Activated T-helper 1 cell treated with Interleukin-2 at 50 U/mL for 16 hours (primary cell): ENCODE results near the gene ABCG1.

Experiments
- DNase-seq: peaks from one replicate; pipeline ENCODE4 v3.0.0-alpha.2; 2020; ENCODE audit warnings: low read depth

ABCG1 gene

DNA sequence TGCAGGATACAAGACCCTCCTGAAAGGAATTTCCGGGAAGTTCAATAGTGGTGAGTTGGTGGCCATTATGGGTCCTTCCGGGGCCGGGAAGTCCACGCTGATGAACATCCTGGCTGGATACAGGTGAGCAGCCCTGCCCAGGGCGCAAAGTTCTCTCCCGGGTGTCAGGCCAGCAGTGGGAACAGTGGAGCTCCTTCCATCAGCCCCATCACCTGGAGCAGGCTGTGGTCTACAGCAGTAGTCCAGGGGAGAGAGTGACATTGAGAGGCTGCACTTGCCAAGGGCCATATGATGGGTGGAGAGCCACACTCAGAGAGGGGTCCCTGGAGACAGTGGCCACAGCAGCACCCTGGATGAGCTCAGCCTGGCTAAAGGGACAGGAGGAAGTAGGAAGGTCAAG is 52.1 kb downstream of the ABCG1 start:
- no peak for DNase-seq

DNA sequence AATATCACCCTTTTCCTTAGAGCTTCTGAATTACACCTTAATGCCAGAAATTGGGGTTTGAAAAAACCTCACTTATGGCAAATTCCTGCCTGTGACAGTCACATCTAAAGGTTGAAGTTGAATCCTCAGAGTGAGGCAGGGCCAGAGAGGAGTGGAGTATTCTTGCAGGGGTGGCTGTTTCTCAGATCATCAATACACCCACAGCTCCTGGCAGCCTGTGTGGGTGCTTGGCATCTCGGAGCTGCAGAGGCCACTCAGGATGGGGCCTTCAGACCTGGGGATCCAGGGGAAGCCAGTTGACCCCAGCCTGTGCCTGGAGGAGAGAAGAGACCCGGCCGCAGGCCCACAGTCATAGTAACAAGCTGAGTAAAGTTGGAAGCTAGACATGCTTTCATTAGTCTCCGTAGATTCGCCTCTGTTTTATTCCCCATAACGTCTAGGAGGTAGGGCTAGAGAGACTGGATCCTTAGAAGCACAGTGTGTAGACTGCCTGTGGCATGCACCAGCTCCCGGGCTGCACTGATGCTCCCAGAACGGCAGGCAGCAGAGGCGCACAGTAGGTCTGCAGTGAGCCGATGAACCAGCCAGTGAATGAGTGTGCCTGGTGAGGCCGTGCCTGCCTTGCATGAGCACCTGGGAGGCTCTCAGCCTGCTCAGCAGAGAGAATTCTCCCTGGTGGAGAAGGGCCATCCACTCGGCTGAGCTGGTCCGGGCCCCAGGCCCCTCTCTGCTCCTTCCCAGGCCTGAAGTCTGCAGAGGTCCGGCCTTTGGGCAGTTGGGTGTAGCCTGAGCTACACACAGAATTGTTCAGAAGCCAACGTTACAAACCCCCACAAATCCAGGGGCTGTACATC is 53.4 kb downstream of the ABCG1 start:
- DNase-seq, result no peak

DNA sequence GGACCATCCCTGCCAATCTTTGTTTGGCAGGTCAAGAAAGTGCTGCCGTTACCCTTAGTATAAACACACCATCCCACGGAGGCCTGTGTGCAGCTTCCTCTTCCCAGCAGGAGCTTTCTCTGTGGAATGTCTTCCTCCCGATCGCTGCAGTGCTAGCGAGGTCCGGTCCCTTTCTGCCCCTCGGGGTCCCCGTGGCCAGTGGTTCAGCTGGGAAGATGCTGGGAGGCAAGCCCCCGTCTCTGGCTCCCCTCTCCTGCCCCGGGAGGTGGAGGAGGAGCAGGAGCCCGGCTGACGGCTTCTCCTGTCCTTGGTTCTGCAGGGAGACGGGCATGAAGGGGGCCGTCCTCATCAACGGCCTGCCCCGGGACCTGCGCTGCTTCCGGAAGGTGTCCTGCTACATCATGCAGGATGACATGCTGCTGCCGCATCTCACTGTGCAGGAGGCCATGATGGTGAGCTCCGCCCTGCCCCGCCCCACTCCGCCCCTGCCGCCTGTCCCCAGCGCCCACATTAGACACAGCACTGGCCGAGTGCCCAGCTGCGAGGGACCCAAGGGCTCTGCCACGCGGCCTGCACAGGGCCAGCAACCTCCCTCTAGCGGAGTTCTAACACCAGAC is 54.2 kb downstream of the ABCG1 start:
- DNase-seq, result no peak

DNA sequence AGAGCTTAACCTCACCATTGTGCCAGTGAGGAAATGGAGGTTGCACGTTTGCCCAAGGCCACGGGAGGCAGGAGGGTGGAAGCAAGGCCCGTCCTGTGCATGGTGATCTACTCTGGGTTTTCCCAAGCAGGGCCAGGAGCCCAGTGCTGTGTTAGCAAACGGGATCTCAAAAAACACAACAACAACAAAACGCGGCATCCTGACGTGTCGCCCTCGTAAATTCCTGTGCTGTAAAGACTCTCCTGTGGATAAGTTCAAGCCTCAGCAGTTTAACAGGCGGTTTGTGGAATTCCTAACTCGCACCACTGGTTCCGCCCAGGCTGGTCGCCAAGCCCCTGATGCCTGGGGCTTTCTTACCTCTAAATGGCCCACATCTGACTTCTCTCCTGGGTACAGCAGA is 57.1 kb downstream of the ABCG1 start:
- DNase-seq, result no peak

DNA sequence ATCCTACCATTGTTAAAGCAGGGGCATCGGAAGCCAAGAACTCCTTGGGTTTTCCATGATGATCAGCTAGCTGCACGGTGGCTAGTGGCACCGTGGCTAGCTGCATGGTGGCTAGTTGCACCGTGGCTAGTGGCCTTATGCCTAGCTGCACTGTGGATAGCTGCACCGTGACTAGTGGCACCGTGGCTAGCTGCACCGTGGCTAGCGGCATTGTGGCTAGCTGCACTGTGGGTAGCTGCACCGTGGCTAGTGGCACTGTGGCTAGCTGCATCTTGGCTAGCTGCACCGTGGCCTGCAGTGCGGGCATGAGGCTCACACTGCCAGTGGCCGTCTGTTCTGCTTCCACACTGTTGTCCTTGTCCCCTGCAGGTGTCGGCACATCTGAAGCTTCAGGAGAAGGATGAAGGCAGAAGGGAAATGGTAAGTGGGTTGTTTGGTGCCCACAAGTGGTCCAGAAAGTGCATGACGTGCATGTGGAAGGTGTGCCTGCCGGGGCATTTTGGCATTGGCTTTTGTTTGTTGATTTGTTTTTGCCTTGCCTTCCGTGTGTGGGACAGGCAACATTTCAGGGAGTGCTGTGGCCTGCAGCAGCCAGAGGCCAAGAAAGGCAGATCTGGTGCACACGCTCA is 57.7 kb downstream of the ABCG1 start:
- no peak for DNase-seq

DNA sequence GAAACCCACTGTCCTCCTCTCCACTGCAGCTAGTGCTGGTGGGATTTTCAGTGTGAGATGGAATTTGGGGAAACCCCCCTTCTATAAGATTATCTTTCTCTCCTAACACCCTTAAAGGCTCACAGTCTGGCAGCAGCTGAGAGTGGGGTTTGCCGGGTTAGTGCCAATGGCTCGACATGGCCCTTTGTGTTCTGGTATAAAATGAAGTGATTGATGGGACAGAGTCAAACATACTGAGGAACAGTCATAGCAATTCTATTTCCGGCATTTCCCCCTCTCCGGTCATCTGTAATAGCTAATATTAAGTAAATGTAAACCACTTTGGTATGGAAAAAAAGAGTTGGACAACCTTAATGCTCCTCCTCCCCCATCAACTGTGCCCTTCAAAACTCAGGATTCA is 58.7 kb downstream of the ABCG1 start:
- DNase-seq, result no peak

DNA sequence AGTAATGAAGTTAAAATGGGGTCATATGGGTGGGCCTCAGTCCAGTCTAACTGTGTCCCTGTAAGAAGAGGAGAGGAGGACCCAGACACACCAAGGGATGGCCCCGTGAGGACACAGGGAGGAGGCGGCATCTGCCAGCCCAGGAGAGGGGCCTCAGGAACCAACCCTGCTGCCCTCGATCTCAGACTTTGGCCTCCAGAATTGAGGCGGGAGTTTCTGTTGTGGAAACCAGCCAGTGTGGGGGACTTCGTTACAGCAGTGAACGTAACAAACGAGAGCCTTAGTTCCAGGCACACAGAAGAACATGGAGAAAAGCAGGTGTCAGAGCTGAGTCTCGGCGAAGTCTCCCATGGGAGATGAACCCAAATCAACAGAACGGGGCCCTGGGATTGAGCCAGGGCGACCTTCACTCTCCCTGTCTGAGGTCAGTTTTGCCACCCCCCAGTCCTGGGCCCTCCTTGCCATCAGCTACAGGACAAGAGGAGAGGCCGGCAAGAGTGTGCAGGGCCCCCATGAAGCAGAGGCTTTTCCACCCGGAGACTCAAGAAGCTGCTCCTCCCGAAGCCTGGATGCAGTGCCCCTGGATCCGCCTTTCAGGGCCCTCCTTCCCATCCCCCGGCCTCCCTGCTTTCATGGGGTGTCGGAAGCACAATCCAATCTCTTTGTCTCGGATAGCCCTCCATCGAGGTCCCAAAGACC is 59.7 kb downstream of the ABCG1 start:
- no peak for DNase-seq

DNA sequence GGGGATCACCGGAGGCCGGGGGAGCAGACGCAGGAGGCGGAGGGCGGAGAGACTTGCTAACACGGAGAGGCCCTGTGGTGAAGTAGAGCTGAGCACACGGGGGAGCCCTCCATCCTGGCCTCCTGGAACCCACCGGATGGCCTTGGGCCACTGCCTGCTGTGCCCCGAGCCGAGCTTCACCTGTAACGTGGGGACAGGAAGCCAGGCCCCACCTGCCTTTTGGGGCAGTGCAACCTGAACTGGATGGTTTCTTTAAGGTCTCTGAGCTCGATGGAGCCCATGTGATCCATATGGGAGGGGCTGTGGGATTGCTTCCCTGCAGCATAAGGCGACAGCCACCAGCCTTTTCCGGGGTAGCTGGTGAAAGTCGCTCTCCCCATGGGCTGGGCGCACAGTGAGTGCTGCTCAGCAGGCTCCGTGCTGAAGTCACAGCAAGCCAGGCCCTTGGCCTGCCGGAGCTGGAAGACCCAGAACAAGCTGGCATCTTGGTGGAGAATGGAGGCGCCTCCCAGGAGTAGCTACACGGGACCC is 60.5 kb downstream of the ABCG1 start:
- no peak for DNase-seq

DNA sequence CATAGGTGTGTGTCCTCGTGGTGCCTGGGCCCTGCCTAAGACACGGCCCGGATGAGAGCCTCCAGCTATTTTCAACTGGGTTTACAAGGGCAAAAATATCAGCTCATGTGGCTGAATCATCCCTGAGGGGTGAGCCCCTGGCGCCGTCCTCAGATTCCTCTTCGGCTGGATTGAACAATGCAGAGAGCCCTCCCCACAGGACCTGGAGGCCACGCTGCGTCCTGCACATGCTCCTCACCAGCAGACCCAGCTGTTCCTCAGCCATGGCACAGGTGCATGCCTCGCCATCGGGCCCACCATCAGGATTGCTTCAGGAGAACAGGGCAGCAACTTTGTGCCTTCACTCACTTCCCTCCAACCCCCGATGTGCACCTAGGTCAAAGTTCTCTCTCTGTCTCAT is 60.9 kb downstream of the ABCG1 start:
- DNase-seq, result no peak

DNA sequence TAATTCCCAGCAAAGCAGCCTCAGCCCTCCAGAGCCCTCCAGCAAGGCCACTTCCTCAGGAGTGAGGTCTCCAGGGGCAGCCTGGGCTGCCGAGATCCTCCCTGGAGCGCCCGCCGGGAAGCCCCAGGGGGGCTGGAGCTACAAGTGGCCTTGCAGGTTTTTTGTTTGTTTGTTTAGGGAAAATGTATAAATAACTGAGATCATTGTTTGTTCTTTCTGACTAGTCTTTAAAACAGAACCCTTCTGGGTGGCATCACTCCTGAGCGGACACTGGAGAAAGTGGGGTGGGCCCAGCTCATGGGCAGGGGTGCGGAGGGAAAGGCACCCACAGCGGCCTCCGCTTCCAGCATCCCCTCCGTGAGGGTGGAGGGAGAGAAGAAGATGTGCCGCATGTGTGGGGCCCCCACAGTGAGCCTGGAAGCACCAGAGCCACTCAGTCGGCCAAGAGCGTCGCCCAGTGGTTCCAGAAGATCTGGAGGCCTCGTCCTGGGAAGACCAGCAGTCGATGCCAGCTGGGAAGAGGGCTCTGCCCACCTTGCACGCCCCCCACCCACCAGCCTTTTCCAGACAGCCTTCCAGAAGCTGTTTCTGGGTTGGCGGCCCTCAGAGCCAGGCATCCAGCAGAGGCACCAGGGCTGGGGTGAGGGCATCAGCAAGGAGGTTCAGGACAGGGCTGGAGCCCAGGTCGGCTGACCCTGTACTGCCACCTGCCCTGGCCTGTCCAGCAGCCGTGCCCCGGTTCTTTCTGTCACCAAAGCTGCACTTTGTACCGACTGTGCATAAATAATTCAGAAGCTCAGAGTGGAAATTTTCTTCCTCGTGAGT is 61.6 kb downstream of the ABCG1 start:
- no peak for DNase-seq

DNA sequence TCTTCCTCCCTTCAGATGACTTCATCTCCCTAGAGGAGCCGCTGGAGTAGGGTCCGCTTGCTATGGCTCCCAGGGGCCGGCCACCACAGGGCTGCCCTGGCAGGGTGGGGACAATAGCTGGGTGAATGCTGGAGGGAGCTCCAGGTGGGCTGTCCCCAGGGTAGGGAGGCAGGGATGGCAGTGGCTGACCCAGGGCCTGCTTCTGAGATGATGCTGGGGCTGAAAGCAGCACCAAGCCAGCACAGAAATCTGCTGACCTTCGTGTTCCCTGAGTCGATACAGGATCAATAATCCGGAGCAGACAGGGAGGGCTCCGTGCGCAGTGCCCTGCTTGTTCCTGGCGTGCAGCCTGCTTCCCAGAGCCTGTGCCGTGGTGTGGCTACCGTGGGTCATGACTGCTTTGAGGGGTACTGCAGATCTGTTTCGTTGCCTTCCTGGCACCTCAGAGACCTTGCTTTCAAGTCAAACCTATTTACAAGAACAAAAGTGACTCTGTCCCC is 62.3 kb downstream of the ABCG1 start:
- DNase-seq, result no peak

DNA sequence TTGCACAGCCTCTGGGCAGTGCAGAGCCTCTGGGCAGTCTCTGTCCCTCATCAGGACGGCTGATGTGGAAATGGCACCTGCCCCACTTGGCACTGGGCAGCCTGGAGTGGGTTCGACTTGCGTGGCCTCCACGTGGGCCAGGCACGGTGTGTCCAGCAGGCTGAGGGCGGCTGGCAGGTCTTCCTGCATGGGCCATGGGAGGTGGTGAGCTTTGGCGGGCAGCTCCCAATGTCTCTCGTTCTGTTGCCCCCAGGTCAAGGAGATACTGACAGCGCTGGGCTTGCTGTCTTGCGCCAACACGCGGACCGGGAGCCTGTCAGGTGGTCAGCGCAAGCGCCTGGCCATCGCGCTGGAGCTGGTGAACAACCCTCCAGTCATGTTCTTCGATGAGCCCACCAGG is 63.1 kb downstream of the ABCG1 start:
- no peak for DNase-seq

DNA sequence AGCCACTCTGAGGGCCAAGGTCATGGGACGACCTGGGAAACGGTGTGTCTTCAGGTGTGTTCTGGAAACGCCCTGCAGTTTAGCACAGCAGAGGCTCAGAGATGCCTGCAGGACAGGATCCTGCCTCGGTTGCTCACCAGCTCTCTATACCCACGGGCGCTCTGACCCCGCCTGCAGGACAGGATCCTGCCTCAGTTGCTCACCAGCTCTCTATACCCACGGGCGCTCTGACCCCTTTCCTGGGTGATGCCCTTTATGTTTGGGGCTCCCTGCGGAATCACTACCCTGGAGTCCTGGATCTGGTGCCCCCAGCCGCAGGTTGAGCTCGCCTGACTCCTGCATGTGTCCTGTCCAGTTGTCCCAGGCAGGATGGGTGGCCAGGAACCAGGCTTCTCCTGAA is 63.8 kb downstream of the ABCG1 start:
- DNase-seq, result no peak

DNA sequence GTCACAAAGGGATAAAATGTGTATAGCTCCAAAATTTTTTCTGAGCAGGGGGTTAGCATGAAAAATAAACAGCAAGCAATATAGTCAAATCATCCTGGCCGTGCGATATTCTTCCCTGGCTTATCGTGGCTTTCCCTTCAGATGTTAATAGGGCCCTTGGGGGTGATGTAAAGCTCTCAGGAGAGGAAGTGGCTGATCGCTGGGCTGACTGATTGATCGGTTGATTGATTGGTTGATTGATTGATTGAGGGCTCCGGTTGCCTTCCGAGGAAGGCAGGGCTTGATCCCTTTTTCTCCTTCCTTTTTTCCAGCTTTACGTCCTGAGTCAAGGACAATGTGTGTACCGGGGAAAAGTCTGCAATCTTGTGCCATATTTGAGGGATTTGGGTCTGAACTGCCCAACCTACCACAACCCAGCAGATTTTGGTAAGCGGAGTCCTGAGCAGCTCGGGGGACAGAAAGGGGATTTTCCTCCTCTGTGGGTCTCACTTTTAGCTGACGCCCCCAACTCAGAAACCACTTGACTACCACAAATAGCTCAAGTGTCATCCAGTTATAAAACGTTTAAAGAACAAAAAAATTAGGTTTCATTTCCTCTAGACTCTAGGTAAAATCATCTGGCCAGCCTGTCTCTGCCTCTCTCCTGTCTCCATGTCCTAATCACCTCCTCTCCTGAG is 66.8 kb downstream of the ABCG1 start:
- DNase-seq, result no peak

DNA sequence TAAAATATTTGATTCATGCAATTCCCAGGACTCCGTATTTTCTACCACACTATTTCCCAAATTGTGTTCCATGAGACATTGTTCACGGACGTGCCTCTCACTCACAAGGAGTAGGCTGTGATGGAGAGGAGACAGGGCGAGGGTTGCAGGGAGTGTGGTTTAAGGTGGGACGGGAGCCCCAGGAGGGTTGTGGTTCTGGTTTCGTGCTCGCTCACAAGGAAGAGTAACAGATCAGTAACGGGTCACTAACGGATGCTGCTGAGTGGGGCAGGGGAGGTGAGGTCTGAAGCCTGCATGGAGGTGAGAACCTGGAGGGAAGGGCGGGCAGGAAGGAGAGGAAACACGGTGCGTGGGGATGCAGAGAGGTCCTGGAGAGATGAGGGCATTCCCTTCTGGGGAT is 67.5 kb downstream of the ABCG1 start:
- DNase-seq, result no peak

DNA sequence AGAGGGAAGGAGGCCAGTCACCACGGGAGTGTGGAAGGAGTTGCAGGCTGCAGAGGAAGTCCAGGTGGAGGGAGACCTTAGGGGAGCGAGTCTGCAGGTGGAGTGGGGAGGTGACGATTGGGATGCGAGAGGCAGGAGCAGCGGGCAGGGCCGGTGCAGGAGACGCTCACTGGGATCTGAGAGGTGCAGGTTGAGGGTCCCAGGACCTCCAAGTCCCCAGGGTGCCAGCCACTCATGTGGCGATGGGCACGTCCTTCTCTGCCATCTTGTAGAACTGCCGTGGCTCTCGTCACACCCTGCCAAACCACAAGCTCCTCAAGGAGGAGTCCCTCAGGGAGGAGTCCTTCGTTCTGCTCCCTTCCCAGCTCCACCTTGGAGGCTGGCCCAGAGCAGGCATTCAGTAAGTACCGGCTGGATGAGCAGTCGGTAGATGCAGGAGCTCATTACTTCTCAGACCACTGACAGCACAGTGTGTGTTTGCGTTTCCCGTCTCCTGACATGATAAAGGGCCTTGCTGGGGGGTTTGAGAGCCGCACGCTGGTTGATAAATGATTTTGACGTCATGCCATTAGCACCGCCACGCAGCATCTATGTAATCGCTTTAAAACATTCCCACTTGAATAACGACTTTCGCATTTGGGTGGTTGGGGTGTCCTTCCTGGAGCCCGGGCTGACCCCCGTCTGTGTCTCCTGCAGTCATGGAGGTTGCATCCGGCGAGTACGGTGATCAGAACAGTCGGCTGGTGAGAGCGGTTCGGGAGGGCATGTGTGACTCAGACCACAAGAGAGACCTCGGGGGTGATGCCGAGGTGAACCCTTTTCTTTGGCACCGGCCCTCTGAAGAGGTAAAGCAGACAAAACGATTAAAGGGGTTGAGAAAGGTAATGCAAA is 68.5 kb downstream of the ABCG1 start:
- DNase-seq, result no peak

DNA sequence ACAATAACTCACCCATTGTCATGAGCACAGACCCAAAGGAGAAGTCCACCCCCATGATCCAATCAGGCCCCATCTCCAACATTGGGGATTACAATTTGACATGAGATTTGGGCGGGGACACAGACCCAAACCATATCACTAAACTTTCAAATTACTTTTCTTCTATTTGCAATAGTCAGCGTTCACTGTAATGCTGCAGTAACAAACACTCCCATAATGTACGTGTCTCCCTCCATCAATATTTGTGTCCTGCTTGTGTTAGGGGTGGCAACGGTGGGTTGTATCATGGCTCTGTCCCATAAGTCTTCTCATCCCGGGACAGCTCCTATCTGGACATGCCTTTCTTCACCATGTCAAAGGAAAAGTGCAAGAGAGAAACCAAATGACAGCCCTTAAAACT is 70.0 kb downstream of the ABCG1 start:
- DNase-seq, result no peak

DNA sequence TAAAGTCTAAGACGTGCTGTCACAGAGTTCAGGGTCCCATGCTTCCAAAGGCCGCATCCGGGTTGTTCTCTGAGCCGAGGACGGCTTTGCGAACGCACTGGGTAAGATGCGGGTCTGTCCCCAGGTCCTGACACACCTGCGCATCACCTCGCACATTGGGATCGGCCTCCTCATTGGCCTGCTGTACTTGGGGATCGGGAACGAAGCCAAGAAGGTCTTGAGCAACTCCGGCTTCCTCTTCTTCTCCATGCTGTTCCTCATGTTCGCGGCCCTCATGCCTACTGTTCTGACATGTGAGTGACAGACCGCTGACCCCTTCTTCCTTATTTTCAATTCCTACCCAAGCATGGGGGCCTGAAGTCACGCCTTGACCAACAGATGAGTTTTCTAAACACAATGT is 71.0 kb downstream of the ABCG1 start:
- no peak for DNase-seq

DNA sequence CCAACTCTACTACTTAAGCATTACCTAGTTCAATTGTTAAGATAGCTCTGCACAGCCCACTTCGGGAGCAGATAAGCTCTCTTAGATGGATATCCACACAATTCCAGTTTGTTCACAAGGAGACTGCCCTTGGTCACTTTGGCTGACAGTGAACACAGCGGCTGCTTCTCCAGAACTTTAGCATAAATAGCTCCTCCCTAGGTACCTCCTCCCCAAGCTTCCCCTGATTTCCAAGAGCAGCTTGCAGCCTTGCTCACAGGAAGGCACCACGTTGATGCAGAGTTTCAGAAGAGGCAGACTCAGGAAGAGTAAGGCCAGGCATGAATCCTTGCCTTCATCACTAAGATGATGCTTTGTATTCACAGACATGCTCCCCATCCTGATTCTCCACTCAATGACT is 71.6 kb downstream of the ABCG1 start:
- no peak for DNase-seq
